A204.1 (cell line): Measurements from ENCODE around the gene ZBTB7B.
"Not testable (repeated sequence)": the region's sequence is repeated elsewhere in the genome, so short reads cannot be mapped to it uniquely, and the experiment has no call there.

Experiments
- FAIRE-seq: peaks from 2 replicates; lab custom pipeline; 2012; peaks lifted over from hg19 to GRCh38; lab: Jason Lieb, UNC

The ZBTB7B gene

GRCh38 chr1:154969246-154969645, 33.4 kb upstream of the ZBTB7B start:
- no peak for FAIRE-seq

- no peak for FAIRE-seq
Observed at GRCh38 chr1:154969860-154970452, 32.6 kb upstream of the ZBTB7B start.

- peak; percentile 97 for FAIRE-seq
Observed at GRCh38 chr1:154970631-154971340, 31.8 kb upstream of the ZBTB7B start, which contains the start of gene SHC1. Gene SHC1, minus strand, starts transcription at chr1:154970747. Its CDS starts 221 bp downstream, at chr1:154970526.

GRCh38 chr1:154971341-154971998, 31.1 kb upstream of the ZBTB7B start:
- FAIRE-seq, result no peak

GRCh38 chr1:154972213-154972516, 30.4 kb upstream of the ZBTB7B start:
- no peak for FAIRE-seq

GRCh38 chr1:154972517-154973343, 29.9 kb upstream of the ZBTB7B start:
- FAIRE-seq, result peak; percentile 96

GRCh38 chr1:154973344-154974101, 29.1 kb upstream of the ZBTB7B start:
- peak; percentile 99 for FAIRE-seq

GRCh38 chr1:154974102-154974807, 28.3 kb upstream of the ZBTB7B start, which contains the start of gene CKS1B:
Gene CKS1B, plus strand, starts transcription at chr1:154974681. Its CDS starts 65 bp downstream, at chr1:154974746.
- FAIRE-seq, result peak; percentile 99

- peak; percentile 80 for FAIRE-seq
Observed at GRCh38 chr1:154974808-154975408, 27.7 kb upstream of the ZBTB7B start.

- FAIRE-seq, result no peak
Observed at GRCh38 chr1:154975409-154976059, 27.1 kb upstream of the ZBTB7B start.

- FAIRE-seq, result not testable (repeated sequence)
Observed at GRCh38 chr1:154977762-154978161, 24.8 kb upstream of the ZBTB7B start.

GRCh38 chr1:154978360-154978759, 24.2 kb upstream of the ZBTB7B start:
- FAIRE-seq, result no peak

- no peak for FAIRE-seq
Observed at GRCh38 chr1:154982341-154982740, 20.3 kb upstream of the ZBTB7B start.

GRCh38 chr1:154982897-154983648, 19.5 kb upstream of the ZBTB7B start, which contains the start of gene FLAD1:
Gene FLAD1, plus strand, starts transcription at chr1:154983344. Its CDS starts 351 bp downstream, at chr1:154983695.
- peak; percentile 96 for FAIRE-seq

- FAIRE-seq, result no peak
Observed at GRCh38 chr1:154983776-154984466, 18.7 kb upstream of the ZBTB7B start.

GRCh38 chr1:154986736-154987135, 15.9 kb upstream of the ZBTB7B start:
- not testable (repeated sequence) for FAIRE-seq

GRCh38 chr1:154987326-154987725, 15.3 kb upstream of the ZBTB7B start:
- no peak for FAIRE-seq
